CD8-positive, alpha-beta memory T cell (primary cell): ENCODE results near the gene ARHGAP30. TPM values are rescaled to one million over a fixed set of nuclear protein-coding genes. Genes with fewer than 3 reads are reported as not detected.

Experiments used
- polyA plus RNA-seq: library from polyadenylated mRNA; unstranded; fragments of 300-500 nt; fragmentation: Illumina TruSeq; gene quantifications from one replicate; pipeline ENCODE4 v1.2.3, GENCODE V29; 2021
- total RNA-seq, 2 experiments: library from RNA; stranded (reverse); gene quantifications; one replicate each; pipeline ENCODE4 v1.2.3, GENCODE V29; 2021

ARHGAP30 gene
- total and polyA plus RNA-seq, 3 experiments from 2014 or later = 147 to 213 (median 149) TPM

Other genes starting within 250 kb of the ARHGAP30 start
- gene CD244, start 207.0 kb downstream of the ARHGAP30 start, total RNA-seq = 1 to 10 TPM; 1.8 to 1.9 TPM
- gene CD244, start 207.0 kb downstream of the ARHGAP30 start, polyA plus RNA-seq = 40.7 TPM
- gene ITLN1, start 184.7 kb downstream of the ARHGAP30 start, total RNA-seq = not detected
- gene ITLN1, start 184.7 kb downstream of the ARHGAP30 start, polyA plus RNA-seq = not detected
- gene ITLN2, start 115.1 kb downstream of the ARHGAP30 start, total RNA-seq = not detected
- not detected for gene ITLN2, start 115.1 kb downstream of the ARHGAP30 start, polyA plus RNA-seq
- gene F11R, start 48.7 kb downstream of the ARHGAP30 start, total RNA-seq = 10 to 100 TPM; 11.6 to 14.1 TPM
- 18.3 TPM for gene F11R, start 48.7 kb downstream of the ARHGAP30 start, polyA plus RNA-seq
- 10 to 100 TPM; 40.2 to 46.1 TPM for gene TSTD1, start 30.9 kb downstream of the ARHGAP30 start, total RNA-seq
- gene TSTD1, start 30.9 kb downstream of the ARHGAP30 start, polyA plus RNA-seq = 288 TPM
- gene USF1, start 23.9 kb downstream of the ARHGAP30 start, total RNA-seq = 10 to 100 TPM; 63.3 to 67.7 TPM
- gene USF1, start 23.9 kb downstream of the ARHGAP30 start, polyA plus RNA-seq = 6.7 TPM
- under 1 TPM; 0.09 TPM for gene NECTIN4, start 19.7 kb upstream of the ARHGAP30 start, total RNA-seq
- gene NECTIN4, start 19.7 kb upstream of the ARHGAP30 start, polyA plus RNA-seq = not detected
- gene KLHDC9, start 28.5 kb upstream of the ARHGAP30 start, total RNA-seq = under 1 TPM; 0.42 to 0.49 TPM
- gene KLHDC9, start 28.5 kb upstream of the ARHGAP30 start, polyA plus RNA-seq = not detected
- 100 to 1,000 TPM; 133 to 142 TPM for gene PFDN2, start 48.1 kb upstream of the ARHGAP30 start, total RNA-seq
- gene PFDN2, start 48.1 kb upstream of the ARHGAP30 start, polyA plus RNA-seq = 96.4 TPM
- gene NIT1, start 48.2 kb upstream of the ARHGAP30 start, total RNA-seq = 10 to 100 TPM; 33.9 to 36.3 TPM
- 16.7 TPM for gene NIT1, start 48.2 kb upstream of the ARHGAP30 start, polyA plus RNA-seq
- gene DEDD, start 62.8 kb upstream of the ARHGAP30 start, total RNA-seq = 10 to 100 TPM; 41.0 to 41.9 TPM
- 30.0 TPM for gene DEDD, start 62.8 kb upstream of the ARHGAP30 start, polyA plus RNA-seq
- gene UFC1, start 84.1 kb upstream of the ARHGAP30 start, total RNA-seq = 100 to 1,000 TPM; 109 to 118 TPM
- gene UFC1, start 84.1 kb upstream of the ARHGAP30 start, polyA plus RNA-seq = 174 TPM
- gene USP21, start 89.6 kb upstream of the ARHGAP30 start, total RNA-seq = 10 to 100 TPM; 26.1 to 27.4 TPM
- 28.3 TPM for gene USP21, start 89.6 kb upstream of the ARHGAP30 start, polyA plus RNA-seq
- gene PPOX, start 96.5 kb upstream of the ARHGAP30 start, total RNA-seq = 10 to 100 TPM; 24.4 to 31.3 TPM
- 17.6 TPM for gene PPOX, start 96.5 kb upstream of the ARHGAP30 start, polyA plus RNA-seq
- 10 to 100 TPM; 59.4 to 60.9 TPM for gene B4GALT3, start 107.6 kb upstream of the ARHGAP30 start, total RNA-seq
- gene B4GALT3, start 107.6 kb upstream of the ARHGAP30 start, polyA plus RNA-seq = 58.9 TPM
- gene ADAMTS4, start 129.2 kb upstream of the ARHGAP30 start, total RNA-seq = under 1 TPM; 0.37 to 0.58 TPM
- 0.17 TPM for gene ADAMTS4, start 129.2 kb upstream of the ARHGAP30 start, polyA plus RNA-seq
- 10 to 100 TPM; 93.5 to 97.1 TPM for gene NDUFS2, start 132.5 kb upstream of the ARHGAP30 start, total RNA-seq
- gene NDUFS2, start 132.5 kb upstream of the ARHGAP30 start, polyA plus RNA-seq = 82.1 TPM
- 1 to 10 TPM; 4.1 to 5.1 TPM for gene FCER1G, start 145.4 kb upstream of the ARHGAP30 start, total RNA-seq
- gene FCER1G, start 145.4 kb upstream of the ARHGAP30 start, polyA plus RNA-seq = 19.0 TPM
- not detected for gene APOA2, start 153.7 kb upstream of the ARHGAP30 start, total RNA-seq
- gene APOA2, start 153.7 kb upstream of the ARHGAP30 start, polyA plus RNA-seq = not detected
- gene TOMM40L, start 156.2 kb upstream of the ARHGAP30 start, total RNA-seq = 10 to 100 TPM; 24.7 to 26.1 TPM
- 6.9 TPM for gene TOMM40L, start 156.2 kb upstream of the ARHGAP30 start, polyA plus RNA-seq
- gene NR1I3, start 168.3 kb upstream of the ARHGAP30 start, total RNA-seq = not detected
- not detected for gene NR1I3, start 168.3 kb upstream of the ARHGAP30 start, polyA plus RNA-seq
- not detected for gene PCP4L1, start 188.9 kb upstream of the ARHGAP30 start, total RNA-seq
- not detected for gene PCP4L1, start 188.9 kb upstream of the ARHGAP30 start, polyA plus RNA-seq
- gene MPZ, start 240.1 kb upstream of the ARHGAP30 start, total RNA-seq = 1 to 10 TPM; 1.8 to 1.9 TPM
- not detected for gene MPZ, start 240.1 kb upstream of the ARHGAP30 start, polyA plus RNA-seq
- 100 to 1,000 TPM; 226 to 232 TPM for gene SDHC, start 244.5 kb upstream of the ARHGAP30 start, total RNA-seq
- gene SDHC, start 244.5 kb upstream of the ARHGAP30 start, polyA plus RNA-seq = 199 TPM